HG03354 (cell line): Measurements from ENCODE around the gene METAP1.
"Not testable (repeated sequence)": the region's sequence is repeated elsewhere in the genome, so short reads cannot be mapped to it uniquely, and the experiment has no call there.

Source experiments
- ATAC-seq: cut with Tn5 transposase; IDR thresholded peaks from one replicate; pipeline ENCODE4 v1.9.1; 2021; ENCODE audit warnings: mild to moderate bottlenecking; ENCODE audit not compliant: unreplicated experiment, poor library complexity, severe bottlenecking

The METAP1 gene

GRCh38 chr4:99088023-99088449 lies 92.5 kb downstream of the METAP1 start:
- peak; percentile 28 for ATAC-seq

GRCh38 chr4:99088481-99089365 lies 93.2 kb downstream of the METAP1 start, which contains the start of gene ADH5:
ADH5 (minus strand) TSS chr4:99088788; CDS start chr4:99088700, 88 bp downstream.
- ATAC-seq, result peak; percentile 95

GRCh38 chr4:99090481-99091215 lies 95.1 kb downstream of the METAP1 start:
- ATAC-seq, result no peak

- ATAC-seq, result no peak
These were observed 95.7 kb downstream of the METAP1 start for GRCh38 chr4:99091216-99091575.

- not testable (repeated sequence) for ATAC-seq
These were observed 96.3 kb downstream of the METAP1 start for GRCh38 chr4:99091841-99092240.

- ATAC-seq, result no peak
These were observed 103.8 kb downstream of the METAP1 start for GRCh38 chr4:99099311-99099710.

- ATAC-seq, result not testable (repeated sequence)
These were observed 104.3 kb downstream of the METAP1 start for GRCh38 chr4:99099814-99100213.

- no peak for ATAC-seq
These were observed 105.4 kb downstream of the METAP1 start for GRCh38 chr4:99100876-99101275.

- ATAC-seq, result no peak
These were observed 107.1 kb downstream of the METAP1 start for GRCh38 chr4:99102634-99103033.

GRCh38 chr4:99103166-99103565 lies 107.6 kb downstream of the METAP1 start:
- ATAC-seq, result no peak

- ATAC-seq, result no peak
These were observed 108.6 kb downstream of the METAP1 start for GRCh38 chr4:99104153-99104552.

- ATAC-seq, result not testable (repeated sequence)
These were observed 113.8 kb downstream of the METAP1 start for GRCh38 chr4:99109286-99109685.
